K562 (cell line): ENCODE results near the gene TRAPPC4. TPM values are rescaled to one million over a fixed set of nuclear protein-coding genes. Genes with fewer than 3 reads are reported as not detected.

ENCODE experiments used
- ATAC-seq: fragments of 200-7000 bp; cut with Tn5 transposase; 3 replicates; pipeline ENCODE4 v1.9.1; 2020; ENCODE audit warnings: moderate library complexity
- Bru-seq: library from RNA; stranded (reverse); fragments of 400-500 nt; gene quantifications from one replicate; lab custom pipeline; 2021; lab: Mats Ljungman, UMichigan
- BruChase-seq, 2 experiments: library from RNA; stranded (reverse); fragments of 400-500 nt; gene quantifications; one replicate each; lab custom pipeline; 2021; lab: Mats Ljungman, UMichigan
- BruUV-seq: library from RNA; stranded (reverse); fragments of 400-500 nt; replicated peaks from 2 replicates; lab custom pipeline; 2021; lab: Mats Ljungman, UMichigan
- CTCF ChIA-PET: fragments of 300-600 bp; formaldehyde crosslinking; extraction: SDS; loops from one replicate; lab custom pipeline; 2021; ENCODE audit warnings: low intra/inter-chr PET ratio; lab: Yijun Ruan, JAX
- POLR2A ChIA-PET: fragments of 300-600, 350-650 bp; sonication (Branson Sonifier 250); formaldehyde crosslinking; extraction: SDS; loops from one replicate; lab custom pipeline; 2021; ENCODE audit warnings: antibody characterized with exemption, inconsistent platforms; lab: Yijun Ruan, JAX
- DNase-seq, 4 experiments: peaks; one replicate each; pipeline versions ENCODE4 v3.0.0 to v3.0.0-alpha.2; 2011 to 2018; ENCODE audit warnings: low spot score in 3 of 4, mixed read lengths in 3 of 4; ENCODE audit errors: extremely low read depth in 1 of 4
- FAIRE-seq: peaks from 2 replicates; lab custom pipeline; 2011; peaks lifted over from hg19 to GRCh38; lab: Jason Lieb, UNC
- H2AFZ ChIP-seq: 2 replicates; pipeline ENCODE4 v1.6.0; 2011; ENCODE audit warnings: low read depth, low read length, control low read depth, inconsistent platforms
- H3K27ac ChIP-seq: fragments of 200-600 bp; 3 replicates; pipeline ENCODE4 v1.8.0; 2011; ENCODE audit warnings: low read depth, mild to moderate bottlenecking, control low read depth, inconsistent platforms, low read length, moderate library complexity, mixed read lengths; ENCODE audit errors: extremely low read depth
- H3K27me3 ChIP-seq, 2 experiments: fragments of 300-600 bp in 1 of 2; 2 replicates in 1 of 2; 3 replicates in 1 of 2; pipeline versions ENCODE4 v1.6.0 to v1.8.0; 2011; ENCODE audit warnings: inconsistent platforms in 2 of 2, low read length in 2 of 2, mild to moderate bottlenecking in 1 of 2, mixed read lengths in 1 of 2, moderate library complexity in 1 of 2; ENCODE audit not compliant: control insufficient read depth in 2 of 2, insufficient read depth in 2 of 2
- H3K36me3 ChIP-seq: fragments of 300-600 bp; 3 replicates; pipeline ENCODE4 v1.8.0; 2011; ENCODE audit warnings: mild to moderate bottlenecking, low read length, inconsistent platforms; ENCODE audit not compliant: control insufficient read depth, insufficient read depth
- H3K4me1 ChIP-seq, 2 experiments: fragments of 200-600 bp in 1 of 2; replicated peaks in 1 of 2; 2 replicates in 1 of 2; 3 replicates in 1 of 2; pipeline versions ENCODE4 v1.5.1 to v1.8.0; 2011; ENCODE audit warnings: inconsistent platforms in 2 of 2, low read length in 2 of 2, mild to moderate bottlenecking in 1 of 2, mixed read lengths in 1 of 2, moderate library complexity in 1 of 2; ENCODE audit not compliant: control insufficient read depth in 2 of 2, insufficient read depth in 2 of 2
- H3K4me2 ChIP-seq: 2 replicates; pipeline ENCODE4 v1.6.1; 2011; ENCODE audit warnings: low read length, control low read depth, inconsistent platforms, mixed read lengths; ENCODE audit not compliant: insufficient read depth
- H3K4me3 ChIP-seq: fragments of 200-600 bp; sonication (generic), shearing (Covaris generic); 2 replicates; pipeline ENCODE4 v1.5.1; 2016; ENCODE audit warnings: control low read depth, inconsistent platforms
- H3K79me2 ChIP-seq: fragments of 200-600 bp; 3 replicates; pipeline ENCODE4 v1.8.0; 2011; ENCODE audit warnings: low read length, inconsistent platforms; ENCODE audit not compliant: control insufficient read depth, insufficient read depth
- H3K9ac ChIP-seq, 2 experiments: 2 replicates each; pipeline versions ENCODE4 v1.6.0 to v1.6.1; 2011; ENCODE audit warnings: low read depth in 2 of 2, low read length in 2 of 2, control low read depth in 1 of 2, inconsistent platforms in 1 of 2, mild to moderate bottlenecking in 1 of 2, mixed read lengths in 1 of 2; ENCODE audit not compliant: insufficient read depth in 1 of 2
- H3K9me1 ChIP-seq: one replicate; pipeline ENCODE4 v1.6.0; 2011; ENCODE audit warnings: inconsistent platforms, mild to moderate bottlenecking, low read length, moderate library complexity; ENCODE audit not compliant: control insufficient read depth, insufficient read depth
- H3K9me3 ChIP-seq: replicated peaks from 2 replicates; pipeline ENCODE4 v1.5.1; 2011; ENCODE audit warnings: low read depth, low read length, inconsistent platforms; ENCODE audit not compliant: control insufficient read depth, insufficient read depth
- H4K20me1 ChIP-seq: replicated peaks from 2 replicates; pipeline ENCODE4 v1.6.1; 2011; ENCODE audit warnings: low read length, inconsistent platforms, mixed read lengths; ENCODE audit not compliant: control insufficient read depth, insufficient read depth
- GABPB1 ChIP-seq: sonication (generic); formaldehyde crosslinking; IDR thresholded peaks from 2 replicates; pipeline ENCODE4 v1.8.0; 2022; ENCODE audit warnings: mild to moderate bottlenecking, missing genetic modification reagents
- KDM5B ChIP-seq: fragments of 200-600 bp; sonication (generic); IDR thresholded peaks from 2 replicates; pipeline ENCODE4 v1.6.1; 2012; ENCODE audit warnings: low read depth, mild to moderate bottlenecking, moderate library complexity, low read length, control low read depth, inconsistent platforms; ENCODE audit not compliant: insufficient replicate concordance
- WGBS: fragments of 100-300 bp; shearing (Covaris generic); methylation state at CpG from one replicate; pipeline ENCODE4 v1.1.6; 2016; ENCODE audit warnings: low coverage, mixed read lengths; ENCODE audit not compliant: insufficient coverage; ENCODE audit errors: missing lambda C conversion rate; 5-methylcytosine and 5-hydroxymethylcytosine counted together
- in situ Hi-C: fragments of 300-500 bp; cut with MboI; formaldehyde crosslinking; loops from 4 replicates; pipeline ENCODE4 v1.15.0; 2018; ENCODE audit warnings: inconsistent platforms, mixed read lengths
- intact Hi-C: fragments of 100-400 bp; cut with micrococcal nuclease; formaldehyde crosslinking; loops from 2 replicates; pipeline ENCODE4 v1.14.2; 2022
- long read RNA-seq, 3 experiments: library from polyadenylated mRNA in 2 of 3; library from RNA in 1 of 3; unstranded in 2 of 3; stranded (forward) in 1 of 3; transcript quantifications; one replicate each; pipeline ENCODE4 v2.0.0, GENCODE V29; 2019 to 2022
- polyA minus RNA-seq, 3 experiments: library from RNA; depleted of rRNA, polyadenylated mRNA; stranded (reverse); fragments of >200 nt; gene quantifications; 2 replicates each; pipeline ENCODE4 v1.2.3, GENCODE V29; 2011
- polyA plus RNA-seq, 8 experiments: library from polyadenylated mRNA; depleted of rRNA in 4 of 8; stranded (reverse) in 5 of 8; unstranded in 3 of 8; fragments of >200 nt; fragmentation: Nextera tagmentation in 2 of 8; fragmentation: Illumina TruSeq in 1 of 8; extraction: Ambion mirVana in 2 of 8; extraction: Trizol in 1 of 8; gene quantifications; 2 replicates each; pipeline versions ENCODE4 v1.2.1 to v1.2.3, GENCODE V29; 2011 to 2014; ENCODE audit warnings: inconsistent platforms in 1 of 8, missing spikeins in 1 of 8
- total RNA-seq, 7 experiments: library from RNA; depleted of rRNA in 6 of 7; stranded (reverse); fragments of >200 nt in 6 of 7; fragmentation: Illumina TruSeq in 2 of 7; extraction: Trizol in 2 of 7; gene quantifications; 2 replicates each; pipeline versions ENCODE4 v1.2.1 to v1.2.3, GENCODE V29; 2011 to 2021; ENCODE audit warnings: low replicate concordance in 1 of 7
- TF ChIP-seq, protein P1 (sequence below): fragments of 450-650 bp; IDR thresholded peaks from 2 replicates; pipeline ENCODE4 v1.6.1; 2016; ENCODE audit warnings: borderline replicate concordance
- TF ChIP-seq, protein P2 (sequence below): sonication (generic); formaldehyde crosslinking; IDR thresholded peaks from 2 replicates; pipeline ENCODE4 v1.8.1; 2023; ENCODE audit warnings: missing genetic modification reagents, mild to moderate bottlenecking, borderline replicate concordance

Gene TRAPPC4, protein sequence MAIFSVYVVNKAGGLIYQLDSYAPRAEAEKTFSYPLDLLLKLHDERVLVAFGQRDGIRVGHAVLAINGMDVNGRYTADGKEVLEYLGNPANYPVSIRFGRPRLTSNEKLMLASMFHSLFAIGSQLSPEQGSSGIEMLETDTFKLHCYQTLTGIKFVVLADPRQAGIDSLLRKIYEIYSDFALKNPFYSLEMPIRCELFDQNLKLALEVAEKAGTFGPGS
- 76.0 and 138 TPM in 2 replicates for total RNA-seq (2011; cell fraction: chromatin; rRNA removed; ENCODE audit: low replicate concordance)
- total RNA-seq (2011; cell fraction: nucleolus; rRNA removed), result 134 and 149 TPM in 2 replicates
- 122 and 136 TPM in 2 replicates for total RNA-seq (2011; cell fraction: nucleoplasm; rRNA removed)
- 132 and 142 TPM in 2 replicates for total RNA-seq (2014; rRNA removed)
- total RNA-seq (2014; rRNA removed; fragmentation: Illumina TruSeq; extraction: Trizol), result 142 and 147 TPM in 2 replicates
- 137 and 139 TPM in 2 replicates for total RNA-seq (2015; rRNA removed; fragmentation: Illumina TruSeq; extraction: Trizol)
- total RNA-seq (2021), result 139 TPM in 2 replicates
- 205 and 232 TPM in 2 replicates for polyA plus RNA-seq (2011; rRNA removed)
- 349 and 363 TPM in 2 replicates for polyA plus RNA-seq (2011; cell fraction: cytosol; rRNA removed)
- polyA plus RNA-seq (2011; cell fraction: nucleus; rRNA removed), result 108 and 126 TPM in 2 replicates
- 139 and 188 TPM in 2 replicates for polyA plus RNA-seq (2012)
- 121 and 127 TPM in 2 replicates for polyA plus RNA-seq (2014; fragmentation: Illumina TruSeq; extraction: Trizol)
- 100 to 1,000 TPM; 455 to 524 TPM for polyA plus RNA-seq (2014; fragmentation: Nextera tagmentation; extraction: Ambion mirVana)
- 152 and 159 TPM in 2 replicates for polyA plus RNA-seq (2014; rRNA removed)
- 121 and 192 TPM in 2 replicates for polyA minus RNA-seq (2011; rRNA and poly(A)+ RNA removed)
- polyA minus RNA-seq (2011; cell fraction: cytosol; rRNA and poly(A)+ RNA removed), result 33.1 and 51.2 TPM in 2 replicates
- 44.2 and 59.3 TPM in 2 replicates for polyA minus RNA-seq (2011; cell fraction: nucleus; rRNA and poly(A)+ RNA removed)
- Bru-seq, nascent RNA, result percentile 87 among the genes with signal in this experiment
- BruChase-seq, experiment 1, labeled RNA remaining after a 2-hour chase, result percentile 90 among the genes with signal in this experiment
- percentile 91 among the genes with signal in this experiment for BruChase-seq, experiment 2, labeled RNA remaining after a 6-hour chase
- long read RNA-seq, experiment 1, transcript TRAPPC4-206 (3 exons, 654 nt), result minor isoform, 6 of 271 reads
- long read RNA-seq, experiment 1, transcript TRAPPC4-210 (4 exons, 1,135 nt), result minor isoform, 5 of 271 reads
- long read RNA-seq, experiment 1, transcript TRAPPC4-214 (5 exons, 1,759 nt), result major isoform, 244 of 271 reads
- long read RNA-seq, experiment 1, transcript TRAPPC4-211 (4 exons, 817 nt), result minor isoform, 6 of 271 reads
- long read RNA-seq, experiment 1, partial matches to known transcripts, result 1 of 271 reads
- long read RNA-seq, experiment 1, other reads (novel, unspliced or antisense), result 6 of 271 reads
- long read RNA-seq, experiment 2, transcript TRAPPC4-214 (5 exons, 1,759 nt), result major isoform, 131 of 148 reads
- long read RNA-seq, experiment 2, partial matches to known transcripts, result 0 of 148 reads
- long read RNA-seq, experiment 2, other reads (novel, unspliced or antisense), result 6 of 148 reads
- long read RNA-seq, experiment 3, transcript TRAPPC4-214 (5 exons, 1,759 nt), result major isoform, 202 of 208 reads
- long read RNA-seq, experiment 3, partial matches to known transcripts, result 0 of 208 reads
- long read RNA-seq, experiment 3, other reads (novel, unspliced or antisense), result 0 of 208 reads

GRCh38 chr11:119018074-119018938 lies at the start of gene TRAPPC4, which contains the start of gene RPS25:
TRAPPC4 (plus strand) TSS chr11:119018766; CDS start chr11:119018796, 30 bp downstream.
RPS25 (minus strand) TSS chr11:119018343; CDS start chr11:119018284, 59 bp downstream.
- peak within 1 kb of the TSS; percentile 99 for H3K4me3 ChIP-seq
- peak within 1 kb of the TSS; percentile 97 for H3K27ac ChIP-seq
- no peaks in the 10 kb centered on the region; the same call in 1 of the 2 replicates for H3K9me3 ChIP-seq
- no TSS peak for BruUV-seq
- H3K4me2 ChIP-seq, result peak within 1 kb of the TSS; percentile 98
- intact Hi-C loops, result loop anchor here (1.0 to 5.0 kb wide), 5 partner anchors 12 to 84 kb away; partner anchors contain the start of genes CENATAC, DPAGT1, HYOU1 and SLC37A4
- in situ Hi-C loops, result no loop called here
- H2AFZ ChIP-seq, result peak within 1 kb of the TSS; percentile 97
- H3K79me2 ChIP-seq, result peaks cover 66% of the 10 kb centered on the region
- 0 out of 2 replicates have a peak, but pooled peaks cover 3% of the 10 kb centered on the region for H4K20me1 ChIP-seq
- under 1% methylated on average over 59 of the region's 63 CpGs for WGBS
- H3K9me1 ChIP-seq, result no peaks in the 10 kb centered on the region
- H3K36me3 ChIP-seq, result peaks cover 80% of the 10 kb centered on the region
- H3K9ac ChIP-seq, result peak within 1 kb of the TSS; percentile 95 to 100
- CTCF ChIA-PET, result no interaction called here
- H3K27me3 ChIP-seq, result no peaks in the 10 kb centered on the region
- peak; percentile 84 to 97 (median 86) for DNase-seq
- H3K4me1 ChIP-seq, result peaks cover 9 to 12% of the 10 kb centered on the region in 2 experiments; a peak in 4 of 5 replicates
- peak; percentile 91 for ATAC-seq
- peak; percentile 93 for FAIRE-seq
- POLR2A ChIA-PET, result interaction anchor here (0.6 to 1.5 kb wide), 12 partner anchors 9 to 228 kb away, joined by 3 to 9 read pairs (median 4); partner anchors contain the start of genes C2CD2L, CENATAC and DPAGT1
- TF ChIP-seq KDM5B (peak; percentile 71), GABPB1 (CRISPR knock-in tag) (peak; percentile 99)
- TF ChIP-seq, protein P1, sequence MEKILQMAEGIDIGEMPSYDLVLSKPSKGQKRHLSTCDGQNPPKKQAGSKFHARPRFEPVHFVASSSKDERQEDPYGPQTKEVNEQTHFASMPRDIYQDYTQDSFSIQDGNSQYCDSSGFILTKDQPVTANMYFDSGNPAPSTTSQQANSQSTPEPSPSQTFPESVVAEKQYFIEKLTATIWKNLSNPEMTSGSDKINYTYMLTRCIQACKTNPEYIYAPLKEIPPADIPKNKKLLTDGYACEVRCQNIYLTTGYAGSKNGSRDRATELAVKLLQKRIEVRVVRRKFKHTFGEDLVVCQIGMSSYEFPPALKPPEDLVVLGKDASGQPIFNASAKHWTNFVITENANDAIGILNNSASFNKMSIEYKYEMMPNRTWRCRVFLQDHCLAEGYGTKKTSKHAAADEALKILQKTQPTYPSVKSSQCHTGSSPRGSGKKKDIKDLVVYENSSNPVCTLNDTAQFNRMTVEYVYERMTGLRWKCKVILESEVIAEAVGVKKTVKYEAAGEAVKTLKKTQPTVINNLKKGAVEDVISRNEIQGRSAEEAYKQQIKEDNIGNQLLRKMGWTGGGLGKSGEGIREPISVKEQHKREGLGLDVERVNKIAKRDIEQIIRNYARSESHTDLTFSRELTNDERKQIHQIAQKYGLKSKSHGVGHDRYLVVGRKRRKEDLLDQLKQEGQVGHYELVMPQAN, result peak; percentile 92
- TF ChIP-seq, protein P2, sequence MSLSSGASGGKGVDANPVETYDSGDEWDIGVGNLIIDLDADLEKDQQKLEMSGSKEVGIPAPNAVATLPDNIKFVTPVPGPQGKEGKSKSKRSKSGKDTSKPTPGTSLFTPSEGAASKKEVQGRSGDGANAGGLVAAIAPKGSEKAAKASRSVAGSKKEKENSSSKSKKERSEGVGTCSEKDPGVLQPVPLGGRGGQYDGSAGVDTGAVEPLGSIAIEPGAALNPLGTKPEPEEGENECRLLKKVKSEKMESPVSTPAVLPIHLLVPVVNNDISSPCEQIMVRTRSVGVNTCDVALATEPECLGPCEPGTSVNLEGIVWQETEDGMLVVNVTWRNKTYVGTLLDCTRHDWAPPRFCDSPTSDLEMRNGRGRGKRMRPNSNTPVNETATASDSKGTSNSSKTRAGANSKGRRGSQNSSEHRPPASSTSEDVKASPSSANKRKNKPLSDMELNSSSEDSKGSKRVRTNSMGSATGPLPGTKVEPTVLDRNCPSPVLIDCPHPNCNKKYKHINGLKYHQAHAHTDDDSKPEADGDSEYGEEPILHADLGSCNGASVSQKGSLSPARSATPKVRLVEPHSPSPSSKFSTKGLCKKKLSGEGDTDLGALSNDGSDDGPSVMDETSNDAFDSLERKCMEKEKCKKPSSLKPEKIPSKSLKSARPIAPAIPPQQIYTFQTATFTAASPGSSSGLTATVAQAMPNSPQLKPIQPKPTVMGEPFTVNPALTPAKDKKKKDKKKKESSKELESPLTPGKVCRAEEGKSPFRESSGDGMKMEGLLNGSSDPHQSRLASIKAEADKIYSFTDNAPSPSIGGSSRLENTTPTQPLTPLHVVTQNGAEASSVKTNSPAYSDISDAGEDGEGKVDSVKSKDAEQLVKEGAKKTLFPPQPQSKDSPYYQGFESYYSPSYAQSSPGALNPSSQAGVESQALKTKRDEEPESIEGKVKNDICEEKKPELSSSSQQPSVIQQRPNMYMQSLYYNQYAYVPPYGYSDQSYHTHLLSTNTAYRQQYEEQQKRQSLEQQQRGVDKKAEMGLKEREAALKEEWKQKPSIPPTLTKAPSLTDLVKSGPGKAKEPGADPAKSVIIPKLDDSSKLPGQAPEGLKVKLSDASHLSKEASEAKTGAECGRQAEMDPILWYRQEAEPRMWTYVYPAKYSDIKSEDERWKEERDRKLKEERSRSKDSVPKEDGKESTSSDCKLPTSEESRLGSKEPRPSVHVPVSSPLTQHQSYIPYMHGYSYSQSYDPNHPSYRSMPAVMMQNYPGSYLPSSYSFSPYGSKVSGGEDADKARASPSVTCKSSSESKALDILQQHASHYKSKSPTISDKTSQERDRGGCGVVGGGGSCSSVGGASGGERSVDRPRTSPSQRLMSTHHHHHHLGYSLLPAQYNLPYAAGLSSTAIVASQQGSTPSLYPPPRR, result no peak
